Ishikawa (cell line): ENCODE results near the gene HEATR1.

Experiments used
- CEBPB ChIP-seq: IDR thresholded peaks from 2 replicates; pipeline ENCODE4 v1.6.1; 2012
- CREB1 ChIP-seq: IDR thresholded peaks from 2 replicates; pipeline ENCODE4 v1.6.1; 2012; ENCODE audit warnings: low read depth
- EGR1 ChIP-seq: IDR thresholded peaks from 2 replicates; pipeline ENCODE4 v1.6.1; 2012
- FOXM1 ChIP-seq: IDR thresholded peaks from 2 replicates; pipeline ENCODE4 v1.6.1; 2012; ENCODE audit warnings: low read depth, borderline replicate concordance
- MAX ChIP-seq: IDR thresholded peaks from 2 replicates; pipeline ENCODE4 v1.6.1; 2012
- NFIC ChIP-seq: IDR thresholded peaks from 2 replicates; pipeline ENCODE4 v1.6.1; 2012
- RAD21 ChIP-seq: IDR thresholded peaks from 2 replicates; pipeline ENCODE4 v1.6.1; 2012; ENCODE audit warnings: low read depth
- TAF1 ChIP-seq: IDR thresholded peaks from 2 replicates; pipeline ENCODE4 v1.6.1; 2012; ENCODE audit warnings: low read depth, mild to moderate bottlenecking
- TEAD4 ChIP-seq: IDR thresholded peaks from 2 replicates; pipeline ENCODE4 v1.6.1; 2012
- USF1 ChIP-seq: IDR thresholded peaks from 2 replicates; pipeline ENCODE4 v1.6.1; 2012
- YY1 ChIP-seq: IDR thresholded peaks from 2 replicates; pipeline ENCODE4 v1.6.1; 2012; ENCODE audit warnings: low read depth

- TF ChIP-seq TAF1, result no peak
- TF ChIP-seq CREB1, result no peak
- no peak for TF ChIP-seq MAX
- no peak for TF ChIP-seq CEBPB
- no peak for TF ChIP-seq YY1
- no peak for TF ChIP-seq TEAD4
- TF ChIP-seq FOXM1, result no peak
- no peak for TF ChIP-seq NFIC
- no peak for TF ChIP-seq EGR1
- TF ChIP-seq RAD21, result no peak
- TF ChIP-seq USF1, result no peak
These were observed 87.2 kb downstream of the HEATR1 start for GRCh38 chr1:236516929-236517704.
